Activated CD8-positive, alpha-beta memory T cell treated with anti-CD3 and anti-CD28 coated beads, Interleukin-2, amount 50 U/mL, for 4 hours (primary cell): ENCODE data around the gene PDCD1.
"Not testable (repeated sequence)": the region's sequence is repeated elsewhere in the genome, so short reads cannot be mapped to it uniquely, and the experiment has no call there.

Experiments
- DNase-seq: peaks from one replicate; pipeline ENCODE4 v3.0.0-alpha.2; 2020

Gene PDCD1

GRCh38 chr2:241858206-241859016 lies at the start of gene PDCD1:
Gene PDCD1 (minus strand): TSS chr2:241858894. CDS start chr2:241858838, 56 bp downstream.
- peak; percentile 77 for DNase-seq

GRCh38 chr2:241907831-241908230 lies 49.1 kb upstream of the PDCD1 start:
- not testable (repeated sequence) for DNase-seq

- DNase-seq = no peak
These were observed 48.3 kb upstream of the PDCD1 start for GRCh38 chr2:241906826-241907570.

GRCh38 chr2:241906378-241906770 lies 47.7 kb upstream of the PDCD1 start:
- DNase-seq = not testable (repeated sequence)

GRCh38 chr2:241905716-241906377 lies 47.2 kb upstream of the PDCD1 start:
- no peak for DNase-seq

GRCh38 chr2:241904791-241905710 lies 46.4 kb upstream of the PDCD1 start:
- no peak for DNase-seq

GRCh38 chr2:241904011-241904718 lies 45.5 kb upstream of the PDCD1 start:
- DNase-seq = no peak

- no peak for DNase-seq
These were observed 44.7 kb upstream of the PDCD1 start for GRCh38 chr2:241903121-241904010.

- DNase-seq = no peak
These were observed 43.8 kb upstream of the PDCD1 start for GRCh38 chr2:241902357-241902991.

GRCh38 chr2:241901500-241902351 lies 43.0 kb upstream of the PDCD1 start:
- DNase-seq = no peak

- no peak for DNase-seq
These were observed 42.3 kb upstream of the PDCD1 start for GRCh38 chr2:241901018-241901380.

- DNase-seq = no peak
These were observed 41.7 kb upstream of the PDCD1 start for GRCh38 chr2:241900251-241901017.

- no peak for DNase-seq
These were observed 40.0 kb upstream of the PDCD1 start for GRCh38 chr2:241898463-241899270.

GRCh38 chr2:241897231-241897916 lies 38.7 kb upstream of the PDCD1 start:
- no peak for DNase-seq

GRCh38 chr2:241896746-241897201 lies 38.1 kb upstream of the PDCD1 start:
- no peak for DNase-seq

GRCh38 chr2:241895712-241896641 lies 37.3 kb upstream of the PDCD1 start:
- no peak for DNase-seq
